GM23248 (cell line): ENCODE measurements around the gene ANAPC1.
"Not testable (repeated sequence)": the region's sequence is repeated elsewhere in the genome, so short reads cannot be mapped to it uniquely, and the experiment has no call there.

Source experiments
- EZH2 ChIP-seq: fragments of 200-600 bp; sonication (generic); IDR thresholded peaks from 2 replicates; pipeline ENCODE4 v1.6.1; 2018; ENCODE audit warnings: antibody characterized with exemption, mild to moderate bottlenecking; ENCODE audit not compliant: insufficient read depth, poor library complexity, severe bottlenecking
- EZH2phosphoT487 ChIP-seq: fragments of 200-600 bp; sonication (generic); IDR thresholded peaks from 2 replicates; pipeline ENCODE4 v1.6.1; 2018; ENCODE audit warnings: antibody characterized with exemption, moderate library complexity, mild to moderate bottlenecking, low read depth; ENCODE audit not compliant: insufficient read depth

GRCh38 chr2:111764151-111764550 lies 119.8 kb downstream of the ANAPC1 start:
- TF ChIP-seq EZH2phosphoT487, EZH2: not testable (repeated sequence)
